ENCODE data around the gene VOPP1.

Gene VOPP1

GRCh38 chr7:55432506-55432905 lies 139.8 kb downstream of the VOPP1 start:
- TF ChIP-seq, protein P1, sequence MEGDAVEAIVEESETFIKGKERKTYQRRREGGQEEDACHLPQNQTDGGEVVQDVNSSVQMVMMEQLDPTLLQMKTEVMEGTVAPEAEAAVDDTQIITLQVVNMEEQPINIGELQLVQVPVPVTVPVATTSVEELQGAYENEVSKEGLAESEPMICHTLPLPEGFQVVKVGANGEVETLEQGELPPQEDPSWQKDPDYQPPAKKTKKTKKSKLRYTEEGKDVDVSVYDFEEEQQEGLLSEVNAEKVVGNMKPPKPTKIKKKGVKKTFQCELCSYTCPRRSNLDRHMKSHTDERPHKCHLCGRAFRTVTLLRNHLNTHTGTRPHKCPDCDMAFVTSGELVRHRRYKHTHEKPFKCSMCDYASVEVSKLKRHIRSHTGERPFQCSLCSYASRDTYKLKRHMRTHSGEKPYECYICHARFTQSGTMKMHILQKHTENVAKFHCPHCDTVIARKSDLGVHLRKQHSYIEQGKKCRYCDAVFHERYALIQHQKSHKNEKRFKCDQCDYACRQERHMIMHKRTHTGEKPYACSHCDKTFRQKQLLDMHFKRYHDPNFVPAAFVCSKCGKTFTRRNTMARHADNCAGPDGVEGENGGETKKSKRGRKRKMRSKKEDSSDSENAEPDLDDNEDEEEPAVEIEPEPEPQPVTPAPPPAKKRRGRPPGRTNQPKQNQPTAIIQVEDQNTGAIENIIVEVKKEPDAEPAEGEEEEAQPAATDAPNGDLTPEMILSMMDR (conservative IDR thresholded peaks at IDR 0.05; ENCODE audit: low read depth, low read length) = no peak
- no peak for DNase-seq (ENCODE audit: low read depth)
- no peak overlapping the region for H3K4me3 ChIP-seq (ENCODE audit: low read depth, low read length)

DNA sequence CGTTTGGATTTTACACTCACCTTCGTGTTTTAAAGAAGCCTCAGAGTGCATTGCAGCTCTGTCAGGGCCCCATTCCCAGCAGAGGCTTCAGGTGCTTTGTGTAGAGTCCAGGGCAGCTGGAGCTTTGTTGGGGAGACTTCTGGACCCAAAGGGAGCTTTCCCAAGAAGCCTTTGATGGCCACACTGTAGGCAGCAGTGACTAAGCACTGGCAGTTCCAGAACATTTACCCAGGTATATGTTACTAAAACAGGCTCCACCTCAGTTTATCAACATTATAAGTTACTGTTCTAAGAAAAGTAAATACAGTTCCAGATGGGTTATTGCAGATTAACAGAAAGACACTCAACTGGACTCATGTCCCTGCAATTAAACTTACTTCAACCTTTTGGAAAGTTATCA lies 140.4 kb downstream of the VOPP1 start:
- TF ChIP-seq, protein P1 (conservative IDR thresholded peaks at IDR 0.05; ENCODE audit: low read depth, low read length) = no peak
- no peak for DNase-seq (ENCODE audit: low read depth)
- H3K4me3 ChIP-seq (ENCODE audit: low read depth, low read length) = no peak overlapping the region

DNA sequence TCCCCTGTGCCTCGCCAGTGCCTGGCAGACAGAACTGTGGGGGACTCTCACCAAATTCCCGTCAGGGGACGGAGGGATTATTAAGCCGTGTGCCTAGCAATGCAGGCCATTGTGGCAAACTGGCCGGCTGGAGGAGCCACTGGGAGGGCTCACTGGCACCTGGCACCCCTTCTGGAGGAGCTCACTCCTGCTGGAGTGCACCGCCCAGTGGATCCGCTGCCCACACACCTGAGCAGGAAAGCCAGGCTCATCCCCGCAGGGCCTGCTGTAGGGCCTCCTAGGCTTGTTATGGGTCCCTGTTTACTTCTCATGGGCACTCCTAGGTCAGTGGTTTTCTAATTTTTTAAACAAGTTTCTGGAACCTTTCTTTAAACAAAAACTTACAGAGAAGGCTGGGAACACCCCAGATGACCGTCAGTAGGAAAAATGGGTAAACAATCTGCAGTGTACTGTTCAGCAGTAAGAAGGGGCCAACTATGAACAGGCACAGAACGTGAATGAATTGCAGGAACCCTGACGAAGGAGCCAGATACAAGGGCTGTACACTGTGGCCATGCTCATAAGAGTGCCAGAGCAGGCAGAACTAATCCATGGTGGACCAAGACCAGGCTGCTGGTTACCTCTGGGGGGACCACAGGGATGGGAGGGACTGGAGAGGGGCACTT lies 142.3 kb downstream of the VOPP1 start:
- H3K4me3 ChIP-seq (ENCODE audit: low read depth, low read length) = no peak overlapping the region
- no peak for DNase-seq (ENCODE audit: low read depth)
- TF ChIP-seq, protein P1 (conservative IDR thresholded peaks at IDR 0.05; ENCODE audit: low read depth, low read length) = no peak

- TF ChIP-seq, protein P1 (conservative IDR thresholded peaks at IDR 0.05; ENCODE audit: low read depth, low read length) = no peak
- no peak for DNase-seq (ENCODE audit: low read depth)
- H3K4me3 ChIP-seq (ENCODE audit: low read depth, low read length) = no peak overlapping the region
Measured at GRCh38 chr7:55427800-55428199, 144.5 kb downstream of the VOPP1 start.

- TF ChIP-seq, protein P1 (conservative IDR thresholded peaks at IDR 0.05; ENCODE audit: low read depth, low read length) = no peak
- no peak overlapping the region for H3K4me3 ChIP-seq (ENCODE audit: low read depth, low read length)
- no peak for DNase-seq (ENCODE audit: low read depth)
Measured at GRCh38 chr7:55427342-55427741, 145.0 kb downstream of the VOPP1 start.

GRCh38 chr7:55426676-55427075 lies 145.6 kb downstream of the VOPP1 start:
- no peak overlapping the region for H3K4me3 ChIP-seq (ENCODE audit: low read depth, low read length)
- TF ChIP-seq, protein P1 (conservative IDR thresholded peaks at IDR 0.05; ENCODE audit: low read depth, low read length) = no peak
- DNase-seq (ENCODE audit: low read depth) = no peak

- no peak overlapping the region for H3K4me3 ChIP-seq (ENCODE audit: low read depth, low read length)
- DNase-seq (ENCODE audit: low read depth) = no peak
- TF ChIP-seq, protein P1 (conservative IDR thresholded peaks at IDR 0.05; ENCODE audit: low read depth, low read length) = no peak
Measured at GRCh38 chr7:55425141-55425752, 147.1 kb downstream of the VOPP1 start.

Data from choroid plexus epithelial cell (primary cell).